Measurements from ENCODE around the gene SDHAF3. TPM values are rescaled to one million over a fixed set of nuclear protein-coding genes. Genes with fewer than 3 reads are reported as not detected.
"Not testable (repeated sequence)": the region's sequence is repeated elsewhere in the genome, so short reads cannot be mapped to it uniquely, and the experiment has no call there.

The SDHAF3 gene
- total RNA-seq, 1 donor from 2014 or later: 19.3 TPM

DNA sequence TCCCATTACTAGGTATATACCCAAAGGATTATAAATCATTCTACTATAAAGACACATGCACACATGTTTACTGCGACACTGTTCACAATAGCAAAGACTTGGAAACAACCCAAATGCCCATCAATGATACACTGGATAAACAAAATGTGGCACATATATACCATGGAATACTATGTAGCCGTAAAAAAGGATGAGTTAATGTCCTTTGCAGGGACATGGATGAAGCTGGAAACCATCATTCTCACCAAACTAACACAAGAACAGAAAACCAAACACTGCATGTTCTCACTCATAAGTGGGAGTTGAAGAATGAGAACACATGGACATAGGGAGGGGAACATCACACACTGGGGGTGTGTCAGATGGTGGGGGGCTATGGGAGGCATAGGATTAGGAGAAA, 78.7 kb downstream of the SDHAF3 start:
- DNase-seq; intact Hi-C loops (cut with DNase I); ATAC-seq (ENCODE audit: poor library complexity): not testable (repeated sequence)

DNA sequence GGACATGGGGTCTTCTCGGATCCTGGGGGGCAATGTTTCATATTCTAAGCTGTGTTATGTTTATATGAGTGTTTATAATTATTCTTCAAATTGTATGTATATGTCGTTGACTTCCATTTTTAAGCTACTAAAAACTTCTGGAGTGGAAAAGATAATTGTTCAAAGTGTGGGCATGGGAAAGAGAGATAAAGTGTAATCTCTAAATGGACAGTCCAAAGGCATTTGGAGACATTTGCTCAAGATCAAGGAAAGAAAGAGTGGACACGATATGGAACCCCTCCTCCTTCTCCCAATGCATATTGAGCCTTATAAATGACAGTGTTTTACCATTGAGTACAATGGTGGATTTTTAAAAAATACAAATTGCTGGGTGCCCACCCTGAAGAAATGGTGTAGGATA, 81.1 kb downstream of the SDHAF3 start:
- no peak for DNase-seq
- ATAC-seq (ENCODE audit: poor library complexity): no peak
- intact Hi-C loops (cut with DNase I): no loop called here

DNA sequence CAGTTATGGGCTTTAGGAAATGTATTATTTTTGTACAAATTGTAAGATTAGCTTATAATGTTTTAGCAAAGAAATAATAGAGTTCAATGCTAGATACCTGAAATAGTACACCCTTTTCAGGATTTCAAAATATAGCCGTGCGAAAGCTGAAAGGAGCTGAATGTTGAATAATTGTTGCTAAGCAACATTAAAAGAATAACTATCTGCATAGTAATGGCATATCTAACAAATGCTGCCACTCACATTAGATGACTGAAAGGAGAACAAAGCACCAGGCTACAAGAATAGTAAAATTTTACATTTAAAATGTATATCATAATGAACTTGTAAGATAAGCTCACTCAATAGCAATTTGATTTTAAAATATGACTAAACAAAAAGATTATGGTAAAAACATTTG, 82.5 kb downstream of the SDHAF3 start:
- intact Hi-C loops (cut with DNase I): no loop called here

DNA sequence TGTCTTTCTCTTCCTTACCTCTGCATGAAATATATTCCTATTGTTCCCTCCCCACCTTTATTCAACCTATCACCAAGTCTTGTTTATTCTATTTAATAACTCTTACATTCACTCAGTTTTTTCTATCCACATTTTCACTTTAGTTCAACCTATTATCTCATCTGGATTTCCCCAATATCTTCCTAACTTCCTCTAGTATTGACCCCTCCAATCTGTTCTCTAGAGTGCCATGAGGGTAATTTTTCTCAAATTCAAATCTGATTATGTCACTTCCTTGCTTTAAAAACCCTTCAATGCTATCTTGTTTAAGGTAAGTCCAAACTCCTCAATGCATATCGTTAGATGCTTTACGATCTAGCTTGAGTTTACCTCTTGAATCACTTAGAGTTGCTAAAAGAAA, 86.5 kb downstream of the SDHAF3 start:
- DNase-seq (no peak), ATAC-seq (ENCODE audit: poor library complexity) (no peak)
- intact Hi-C loops (cut with DNase I): no loop called here

More for the DNA sequence above, 82.5 kb downstream of the SDHAF3 start:
- no peak for DNase-seq
- ATAC-seq (ENCODE audit: poor library complexity): no peak

DNA sequence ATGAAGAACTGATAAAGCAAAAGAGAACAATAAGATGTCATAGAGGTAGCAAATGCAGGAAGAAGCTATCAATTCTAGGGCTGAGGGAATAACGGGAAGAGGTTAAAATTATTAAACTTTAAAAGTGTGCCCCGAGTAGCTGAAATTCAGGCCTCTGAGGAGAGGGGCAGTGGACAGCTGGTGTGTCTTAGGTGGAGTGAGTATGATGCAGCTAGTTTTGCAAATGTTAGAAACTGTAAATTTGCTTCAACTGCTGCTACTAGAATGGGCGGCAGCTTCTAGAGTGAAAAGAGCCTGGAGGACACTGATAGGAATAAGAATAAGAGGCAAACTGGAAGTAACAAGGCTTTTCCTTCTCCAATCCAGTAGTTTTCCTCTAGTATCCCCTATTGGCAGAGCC, 87.3 kb downstream of the SDHAF3 start:
- no peak for DNase-seq
- ATAC-seq (ENCODE audit: poor library complexity): no peak
- intact Hi-C loops (cut with DNase I): no loop called here

DNA sequence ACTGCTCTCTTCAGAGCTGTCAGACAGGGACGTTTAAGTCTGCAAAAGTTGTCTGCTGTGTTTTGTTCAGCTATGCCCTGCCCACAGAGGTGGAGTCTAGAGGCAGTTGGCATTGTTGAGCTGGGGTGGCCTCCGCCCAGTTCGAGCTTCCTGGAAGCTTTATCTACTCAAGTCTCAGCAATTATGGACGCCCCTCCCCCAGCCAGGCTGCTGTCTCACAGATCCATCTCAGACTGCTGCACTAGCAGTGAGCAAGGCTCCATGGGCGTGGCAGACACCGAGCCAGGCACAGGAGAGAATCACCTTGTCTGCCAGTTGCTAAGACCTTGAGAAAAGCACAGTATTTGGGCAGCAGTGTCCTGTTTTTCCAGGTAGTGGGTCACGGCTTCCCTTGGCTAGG, 98.1 kb downstream of the SDHAF3 start:
- intact Hi-C loops (cut with DNase I): no loop called here
- ATAC-seq (ENCODE audit: poor library complexity): no peak
- DNase-seq: no peak

DNA sequence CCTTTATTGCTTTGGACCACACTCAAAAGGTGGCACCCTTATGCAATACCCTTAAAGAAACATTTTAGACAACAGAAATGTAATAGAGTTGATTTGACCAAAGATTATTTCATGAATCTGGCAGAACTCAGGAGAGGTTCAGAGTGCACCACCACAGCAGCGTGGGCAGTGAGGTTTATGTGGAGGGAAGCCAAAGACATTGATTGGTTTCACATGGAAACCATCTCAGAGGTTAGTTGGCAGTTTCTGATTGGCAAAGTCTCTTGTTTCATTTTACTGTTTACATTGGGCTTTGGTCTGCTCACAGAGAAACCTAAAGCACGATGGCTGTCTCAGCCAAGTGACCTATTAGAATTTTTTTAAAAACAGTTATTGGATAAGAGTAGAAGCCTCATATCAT, 101.3 kb downstream of the SDHAF3 start:
- no peak for DNase-seq
- ATAC-seq (ENCODE audit: poor library complexity): no peak
- intact Hi-C loops (cut with DNase I): no loop called here

DNA sequence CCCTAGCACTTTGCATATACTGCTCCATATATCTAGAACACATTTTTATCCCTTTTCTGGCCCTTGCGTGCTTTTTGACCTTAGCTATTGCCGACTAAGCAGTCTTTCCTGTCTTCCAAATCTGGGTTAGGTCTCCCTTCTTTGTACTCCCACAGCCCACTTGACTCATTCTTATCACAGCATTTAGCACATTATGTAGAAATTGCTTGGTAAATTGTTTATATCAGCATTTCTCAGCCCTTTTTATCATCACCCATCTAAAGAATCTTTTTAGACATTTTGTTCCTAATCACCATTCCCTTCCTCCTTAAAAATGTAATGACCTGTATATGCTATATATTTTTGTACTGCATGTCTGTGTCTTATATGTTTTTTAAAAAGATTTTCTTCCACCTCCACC, 101.7 kb downstream of the SDHAF3 start:
- DNase-seq (no peak), ATAC-seq (ENCODE audit: poor library complexity) (no peak)
- intact Hi-C loops (cut with DNase I): no loop called here

DNA sequence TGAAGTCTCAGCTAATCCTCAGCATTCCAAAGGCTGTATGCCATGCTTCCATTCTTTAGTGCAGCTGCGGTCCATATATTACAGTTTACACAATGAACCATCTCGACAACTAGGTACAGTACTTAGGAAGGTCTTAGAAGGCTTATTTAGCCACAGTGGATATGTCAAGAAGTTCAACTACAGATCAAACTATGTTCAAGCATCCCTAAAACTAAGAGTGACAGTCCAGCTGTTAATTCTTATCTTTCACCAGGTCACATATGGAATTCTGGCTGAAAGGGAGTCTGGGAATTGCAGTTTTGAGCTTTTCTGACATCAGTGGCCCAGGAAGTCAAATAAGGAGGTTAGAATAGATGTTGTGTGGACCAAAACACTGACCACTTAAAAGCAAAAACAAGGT, 106.8 kb downstream of the SDHAF3 start:
- DNase-seq: no peak
- no peak for ATAC-seq (ENCODE audit: poor library complexity)
- intact Hi-C loops (cut with DNase I): no loop called here

DNA sequence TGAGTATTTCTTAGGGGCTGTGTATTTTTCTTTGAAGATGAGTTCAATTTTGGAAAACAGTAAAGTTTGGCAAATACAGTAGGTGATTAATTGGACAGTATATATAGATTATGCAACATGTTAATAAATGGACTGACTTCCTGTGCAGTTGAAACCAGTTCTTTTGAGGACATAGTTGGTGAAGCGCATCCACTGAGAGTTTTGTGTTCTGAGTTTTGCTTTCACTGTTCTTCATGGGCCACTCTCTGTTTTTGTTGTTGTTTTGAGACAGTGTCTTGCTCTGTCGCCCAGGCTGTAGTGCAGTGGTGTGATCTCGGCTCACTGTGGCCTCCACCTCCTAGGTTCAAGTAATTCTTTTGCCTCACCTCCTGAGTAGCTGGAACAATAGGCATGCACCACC, 109.0 kb downstream of the SDHAF3 start:
- DNase-seq (no peak), ATAC-seq (ENCODE audit: poor library complexity) (no peak)
- intact Hi-C loops (cut with DNase I): no loop called here

Other genes with a start within 250 kb of the SDHAF3 start
- gene DLX6, start 112.1 kb upstream of the SDHAF3 start, total RNA-seq: not detected
- gene DLX5, start 92.9 kb upstream of the SDHAF3 start, total RNA-seq: not detected